Progenitor cell of endocrine pancreas (in vitro differentiated cells): ENCODE results near the gene AFDN. TPM values are rescaled to one million over a fixed set of nuclear protein-coding genes. Genes with fewer than 3 reads are reported as not detected.

ENCODE experiments used
- DNase-seq: peaks from one replicate; pipeline ENCODE4 v3.0.0; 2021; ENCODE audit warnings: low spot score; ENCODE audit not compliant: unreplicated experiment
- H3K27ac Mint-ChIP-seq: 2 replicates; pipeline ENCODE4 v1.8.0; 2021; ENCODE audit warnings: mild to moderate bottlenecking, moderate library complexity, mixed read lengths
- H3K27me3 Mint-ChIP-seq: 2 replicates; pipeline ENCODE4 v1.8.0; 2021; ENCODE audit warnings: mixed read lengths
- H3K36me3 Mint-ChIP-seq: 2 replicates; pipeline ENCODE4 v1.8.0; 2022; ENCODE audit warnings: mixed read lengths; ENCODE audit not compliant: insufficient read depth
- H3K4me1 Mint-ChIP-seq: 2 replicates; pipeline ENCODE4 v1.8.0; 2021; ENCODE audit warnings: low read depth, mixed read lengths
- H3K4me3 Mint-ChIP-seq: 2 replicates; pipeline ENCODE4 v1.8.0; 2021; ENCODE audit warnings: low read depth, mild to moderate bottlenecking, moderate library complexity, mixed read lengths
- H3K9me3 Mint-ChIP-seq: 2 replicates; pipeline ENCODE4 v1.8.0; 2021; ENCODE audit warnings: low read depth, mixed read lengths
- CTCF ChIP-seq: fragments of 200-600 bp; sonication (generic); IDR thresholded peaks from one replicate; pipeline ENCODE4 v1.5.0; 2021; ENCODE audit warnings: antibody characterized with exemption, mild to moderate bottlenecking; ENCODE audit not compliant: unreplicated experiment
- total RNA-seq: library from RNA; stranded (reverse); gene quantifications from 2 replicates; pipeline ENCODE4 v1.2.1, GENCODE V29; 2021

AFDN gene
- total RNA-seq, 1 donor from 2014 or later = 423 TPM

GRCh38 chr6:167781066-167781767, 45.5 kb upstream of the AFDN start:
- Mint-ChIP-seq H3K36me3 (no peaks in the 10 kb centered on the region), H3K27ac (no peak overlapping the region), H3K9me3 (no peaks in the 10 kb centered on the region), H3K27me3 (no peaks in the 10 kb centered on the region), H3K4me3 (no peak overlapping the region), H3K4me1 (peaks cover 39% of the 10 kb centered on the region)
- no peak for DNase-seq
- no peak for TF ChIP-seq CTCF

- Mint-ChIP-seq H3K4me1 (peaks cover 37% of the 10 kb centered on the region), H3K27ac (no peak overlapping the region), H3K27me3 (no peaks in the 10 kb centered on the region), H3K9me3 (no peaks in the 10 kb centered on the region), H3K4me3 (no peak overlapping the region), H3K36me3 (no peaks in the 10 kb centered on the region)
- TF ChIP-seq CTCF = no peak
- DNase-seq = no peak
Measured at GRCh38 chr6:167781868-167782267, 44.8 kb upstream of the AFDN start.

- Mint-ChIP-seq H3K4me3 (no peak overlapping the region), H3K27me3 (no peaks in the 10 kb centered on the region), H3K4me1 (peaks cover 31% of the 10 kb centered on the region), H3K36me3 (no peaks in the 10 kb centered on the region), H3K27ac (no peak overlapping the region), H3K9me3 (no peaks in the 10 kb centered on the region)
- no peak for TF ChIP-seq CTCF
- no peak for DNase-seq
Measured at GRCh38 chr6:167782698-167783517, 43.8 kb upstream of the AFDN start.

GRCh38 chr6:167786853-167787675, 39.6 kb upstream of the AFDN start:
- Mint-ChIP-seq H3K27ac (no peak overlapping the region), H3K36me3 (no peaks in the 10 kb centered on the region), H3K9me3 (no peaks in the 10 kb centered on the region), H3K4me1 (peaks cover 21% of the 10 kb centered on the region), H3K4me3 (no peak overlapping the region), H3K27me3 (no peaks in the 10 kb centered on the region)
- no peak for DNase-seq
- TF ChIP-seq CTCF = no peak
